HG02623 (cell line): ENCODE results near the gene SPRY2.

Experiments
- ATAC-seq: cut with Tn5 transposase; IDR thresholded peaks from one replicate; pipeline ENCODE4 v1.9.1; 2021; ENCODE audit warnings: moderate library complexity; ENCODE audit not compliant: unreplicated experiment

SPRY2 gene

DNA sequence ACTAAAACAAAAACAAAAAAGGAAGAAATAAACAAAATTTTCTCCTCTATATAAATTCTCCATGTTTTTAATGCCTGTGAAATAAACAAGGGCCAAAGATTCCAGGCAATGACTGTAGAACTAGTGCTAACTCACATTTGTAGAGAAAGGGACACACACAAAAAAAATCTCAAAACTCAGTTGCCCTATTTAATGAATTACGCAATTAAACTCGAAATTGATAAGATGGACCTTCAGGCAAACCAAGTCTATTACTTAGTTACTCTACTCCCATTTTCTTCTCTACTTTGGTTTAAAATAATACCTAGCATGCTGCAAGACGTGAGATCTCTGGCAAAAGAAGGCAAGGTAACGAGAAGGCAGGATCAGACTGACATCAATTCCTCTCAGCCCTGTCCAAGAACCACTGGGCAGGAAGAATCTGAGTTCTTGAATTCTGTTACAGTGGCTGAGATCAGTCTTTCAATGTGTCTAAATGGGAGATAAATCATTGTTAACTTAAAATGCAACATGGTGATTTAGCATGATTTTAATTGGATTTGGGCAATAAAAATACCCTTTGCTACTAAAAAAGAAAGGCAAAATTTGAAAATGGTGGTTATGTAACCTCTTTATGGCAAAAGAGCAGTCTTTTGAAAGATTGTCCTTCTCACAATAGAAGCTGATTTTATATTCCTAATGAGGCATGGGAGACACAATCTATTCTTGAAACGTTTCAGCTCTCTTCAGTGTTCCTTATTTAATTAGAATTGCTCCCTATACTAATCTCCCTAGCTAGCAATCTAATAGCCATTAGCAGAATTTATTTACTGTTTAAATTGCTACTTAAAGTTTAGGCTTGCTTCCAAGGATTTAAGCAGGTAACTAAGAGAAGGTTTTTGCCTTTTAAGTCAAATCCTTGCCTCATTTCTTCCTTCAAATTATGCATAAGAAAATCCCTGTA lies 25.9 kb downstream of the SPRY2 start:
- ATAC-seq = no peak

DNA sequence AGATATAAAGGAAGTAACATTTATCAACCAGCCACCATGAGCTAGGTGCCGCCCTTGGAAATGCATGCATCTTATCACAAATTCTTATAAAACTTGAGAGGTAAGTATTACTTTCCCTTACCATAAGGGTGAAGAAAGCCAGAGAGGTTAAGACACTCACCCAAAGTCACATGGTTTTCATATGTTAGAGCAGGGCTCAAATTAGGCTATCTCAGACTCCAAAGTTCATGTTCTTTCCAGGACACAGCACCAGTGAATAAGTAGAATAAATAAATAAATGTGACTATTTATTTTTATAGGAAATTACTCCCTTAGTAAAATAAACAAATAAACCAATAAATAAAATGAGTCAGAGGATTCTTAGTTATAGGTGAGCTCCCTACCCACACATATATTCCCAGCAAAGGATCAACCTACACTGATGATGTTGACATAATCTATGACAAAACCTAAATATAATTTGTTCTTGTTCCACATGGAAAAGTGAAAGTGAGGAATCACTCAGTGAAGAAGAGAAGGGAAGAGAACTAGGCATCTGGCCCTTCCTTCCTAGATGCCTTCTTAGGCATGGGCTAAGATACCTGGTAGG lies 27.2 kb downstream of the SPRY2 start:
- no peak for ATAC-seq

GRCh38 chr13:80312967-80313366 lies 28.0 kb downstream of the SPRY2 start:
- ATAC-seq = no peak

DNA sequence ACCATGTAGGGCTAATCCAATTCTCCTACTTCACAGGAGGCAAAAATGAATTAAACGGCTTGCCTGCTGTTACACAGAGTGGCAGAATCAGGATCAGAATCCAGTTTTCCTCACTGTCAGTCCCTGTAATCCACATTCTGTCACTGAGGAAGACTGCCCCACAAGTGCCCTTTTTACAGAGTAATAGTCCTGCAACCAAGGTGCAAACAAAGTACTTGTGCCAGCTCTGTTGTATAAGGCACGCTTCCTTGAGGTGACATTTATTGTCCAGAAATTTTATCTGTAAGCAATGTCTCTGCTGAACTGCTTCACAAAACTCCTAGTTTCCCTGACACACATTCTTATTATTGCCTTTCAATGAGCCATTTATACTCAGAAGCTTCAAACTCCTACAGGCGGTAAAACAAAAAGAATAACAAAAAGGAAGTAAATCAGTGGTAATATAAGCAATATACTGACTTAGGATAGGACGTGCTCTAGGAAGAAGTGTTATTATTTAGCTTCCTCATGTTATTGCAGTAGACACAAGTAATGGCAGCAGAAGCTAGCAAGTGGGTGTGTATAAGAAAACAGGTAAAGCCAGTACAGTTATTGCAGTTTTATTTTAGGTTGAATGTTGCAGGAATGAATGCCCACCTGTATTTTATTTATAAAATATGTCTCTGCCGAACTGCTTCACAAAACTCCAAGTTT lies 28.8 kb downstream of the SPRY2 start:
- no peak for ATAC-seq

DNA sequence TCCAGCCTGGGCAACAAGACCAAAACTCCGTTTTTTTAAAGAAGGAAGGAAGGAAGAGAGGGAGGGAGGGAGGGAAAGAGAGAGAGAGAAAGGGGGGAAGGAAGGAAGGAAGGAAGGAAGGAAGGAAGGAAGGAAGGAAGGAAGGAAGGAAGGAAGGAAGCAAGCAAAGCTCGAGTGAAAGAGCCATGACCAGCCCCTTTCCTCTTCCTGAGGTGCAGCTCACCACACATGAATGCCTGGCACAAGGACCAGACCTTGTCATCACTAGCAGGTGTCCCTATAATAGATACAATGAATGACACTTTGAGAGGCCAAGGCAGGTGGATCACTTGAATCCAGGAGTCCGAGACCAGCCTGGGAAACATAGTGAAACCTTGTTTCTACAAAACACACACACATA lies 31.0 kb downstream of the SPRY2 start:
- no peak for ATAC-seq

DNA sequence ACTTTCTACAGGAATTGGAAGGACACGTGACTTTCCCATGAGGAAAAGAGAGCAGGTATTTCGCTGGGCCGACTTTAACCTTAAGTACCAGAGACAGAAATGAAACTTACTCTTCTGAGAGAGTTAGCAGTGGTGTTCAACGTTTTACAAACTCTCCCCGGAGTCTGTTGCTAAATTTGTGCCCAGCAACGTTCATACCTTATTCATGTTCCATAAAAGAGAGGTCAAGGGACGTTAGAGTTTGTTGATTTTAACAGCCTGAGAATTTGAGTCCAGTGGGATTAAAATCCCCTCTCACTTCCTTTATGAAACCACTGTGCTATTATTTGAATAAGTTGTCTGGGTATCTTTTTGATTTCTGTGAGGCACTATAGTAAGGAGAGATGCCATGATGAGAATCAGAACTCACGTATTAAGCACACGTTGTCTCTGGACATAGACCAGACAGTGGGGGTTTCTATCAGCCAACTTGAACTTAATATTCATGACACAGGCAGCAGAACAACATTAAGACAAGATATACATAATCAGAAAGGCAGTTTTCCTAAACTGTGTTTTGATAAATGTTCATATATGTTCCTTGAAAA lies 33.4 kb downstream of the SPRY2 start:
- ATAC-seq = no peak

DNA sequence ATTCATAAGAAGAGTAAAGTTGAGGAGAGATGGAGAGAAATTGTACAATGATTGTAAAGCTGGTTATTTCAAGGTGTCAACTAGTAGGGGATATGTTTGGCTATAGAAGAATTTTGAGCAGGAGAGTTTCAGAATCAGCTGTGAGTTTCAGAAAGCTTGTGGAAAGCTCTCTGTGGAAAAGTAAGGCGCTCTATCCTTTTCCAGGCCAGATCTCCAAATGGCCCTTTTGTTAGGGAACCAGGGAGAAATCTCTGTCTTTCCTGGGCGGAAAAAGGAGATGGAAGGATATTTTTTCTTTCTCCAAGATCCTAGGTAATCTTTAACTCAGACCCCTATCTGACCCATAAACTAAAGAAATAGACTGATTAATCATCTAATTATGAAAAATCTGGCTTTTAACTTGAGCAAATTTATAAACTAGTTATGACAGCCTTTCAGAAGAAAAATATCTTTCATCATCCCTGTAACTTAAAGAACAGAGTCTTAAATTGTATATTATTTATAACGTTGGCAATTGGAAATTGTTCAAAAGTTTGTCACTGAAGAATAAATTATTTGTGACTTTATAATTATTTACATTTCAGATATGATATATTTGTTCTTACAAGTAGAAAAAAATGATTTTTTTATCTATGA lies 34.5 kb downstream of the SPRY2 start:
- no peak for ATAC-seq

DNA sequence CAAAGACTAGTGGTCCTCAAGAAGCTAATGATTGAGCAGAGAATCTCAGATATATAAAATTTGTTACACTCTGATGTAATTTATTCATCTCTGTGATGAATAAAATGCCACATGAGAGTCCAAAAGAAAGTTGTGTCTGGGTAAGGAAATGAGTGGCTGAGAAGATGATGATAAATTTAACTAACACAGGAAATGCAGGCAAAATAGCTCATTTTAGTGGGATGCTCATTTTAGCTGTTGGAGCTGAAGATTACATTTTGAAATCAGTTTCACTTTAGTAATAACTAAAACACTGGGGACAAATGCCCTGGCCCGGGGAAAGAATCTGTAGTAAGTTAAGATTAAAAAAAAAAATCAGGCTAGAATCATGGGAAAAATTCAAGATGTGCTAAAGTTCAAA lies 35.2 kb downstream of the SPRY2 start:
- no peak for ATAC-seq

DNA sequence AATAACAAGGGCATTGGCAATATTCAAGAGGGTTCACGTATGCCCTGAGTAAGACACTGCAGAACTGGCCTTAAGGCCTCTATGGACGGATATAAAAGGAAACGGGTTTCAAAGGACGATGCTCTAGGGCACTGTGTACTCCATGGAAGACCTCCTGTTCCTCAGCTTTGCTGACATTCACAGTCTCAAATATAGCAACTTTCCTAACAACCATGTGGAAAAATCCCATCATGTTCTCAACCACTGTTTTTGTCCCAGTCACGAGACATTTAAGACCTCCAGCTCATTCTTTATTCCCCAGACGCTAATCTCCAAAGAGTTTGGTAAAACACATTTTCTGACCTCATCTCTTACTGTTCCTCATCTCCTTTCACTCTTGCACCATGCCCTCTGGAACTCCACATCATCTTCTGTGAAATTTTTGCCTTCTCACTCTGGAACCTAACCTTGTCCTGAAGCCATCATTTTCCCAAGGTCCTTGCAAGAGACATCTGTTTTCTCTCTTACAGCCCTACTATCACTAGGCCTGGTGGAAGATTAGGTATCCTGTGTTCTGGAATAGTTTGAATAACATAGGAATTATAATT lies 37.6 kb downstream of the SPRY2 start:
- ATAC-seq = no peak

- no peak for ATAC-seq
These were observed 41.9 kb downstream of the SPRY2 start for GRCh38 chr13:80299046-80299445.

DNA sequence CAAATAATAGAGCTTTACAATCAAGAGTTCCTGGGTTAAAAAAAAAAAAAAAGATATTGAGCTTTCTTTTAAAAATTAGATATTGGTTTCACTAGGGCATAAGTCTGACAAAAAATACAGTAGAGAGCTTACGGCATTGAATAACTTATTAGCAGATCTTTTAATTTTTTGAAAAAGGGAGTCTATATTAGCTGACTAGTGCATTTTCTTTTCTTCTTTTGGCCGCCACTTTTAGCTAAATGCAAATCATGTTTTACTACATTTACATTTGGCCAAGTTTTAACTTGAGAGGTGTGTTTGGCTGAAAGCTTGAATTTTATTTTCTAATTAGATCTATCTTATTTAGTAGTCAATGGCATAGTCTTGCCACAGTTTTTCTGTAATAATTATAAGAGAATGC lies 43.4 kb downstream of the SPRY2 start:
- ATAC-seq = no peak

- no peak for ATAC-seq
These were observed 43.8 kb downstream of the SPRY2 start for GRCh38 chr13:80297094-80297493.

DNA sequence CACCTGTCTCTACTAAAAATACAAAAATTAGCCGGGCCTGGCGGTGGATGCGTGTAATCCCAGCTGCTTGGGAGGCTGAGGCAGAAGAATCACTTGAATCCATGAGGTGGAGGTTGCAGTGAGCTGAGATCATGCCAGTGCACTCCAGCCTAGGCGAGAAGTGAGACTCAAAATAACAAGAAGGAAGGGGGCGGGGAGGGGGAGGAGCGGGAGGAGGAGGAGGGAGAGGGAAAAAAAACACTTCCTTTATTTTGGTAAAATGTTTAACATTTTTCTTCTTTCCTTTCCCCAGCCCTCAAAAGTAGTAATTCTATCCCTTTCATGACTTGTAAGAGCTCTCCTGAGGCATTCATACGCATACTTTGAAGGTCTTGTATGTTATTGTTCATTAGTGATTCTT lies 44.3 kb downstream of the SPRY2 start:
- ATAC-seq = no peak

DNA sequence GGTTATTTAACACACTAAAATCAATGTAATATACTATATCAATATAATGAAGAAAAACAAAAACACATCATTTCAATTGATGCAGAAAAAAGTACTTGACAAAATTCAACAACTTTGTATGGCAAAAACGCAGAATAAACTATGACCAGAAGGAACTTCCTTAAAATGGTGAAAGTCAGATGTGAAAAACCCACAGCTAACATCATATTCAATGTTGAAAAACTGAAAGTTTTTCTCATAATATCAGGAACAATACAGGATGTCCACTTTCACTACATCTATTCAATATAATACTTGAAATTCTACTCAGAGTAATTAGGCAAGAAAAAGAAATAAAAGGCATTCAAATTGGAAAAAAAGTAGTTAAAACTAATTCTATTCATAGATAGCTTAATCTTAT lies 50.3 kb downstream of the SPRY2 start:
- no peak for ATAC-seq
